Measurements from ENCODE around the gene MARK3. TPM values are rescaled to one million over a fixed set of nuclear protein-coding genes. Genes with fewer than 3 reads are reported as not detected.

MARK3 gene
- total and polyA plus RNA-seq, 2 of the 13 experiments (the other 11 are each of a cell fraction or from before 2014, with no cell fraction given), result 47.7 to 56.6 TPM

DNA sequence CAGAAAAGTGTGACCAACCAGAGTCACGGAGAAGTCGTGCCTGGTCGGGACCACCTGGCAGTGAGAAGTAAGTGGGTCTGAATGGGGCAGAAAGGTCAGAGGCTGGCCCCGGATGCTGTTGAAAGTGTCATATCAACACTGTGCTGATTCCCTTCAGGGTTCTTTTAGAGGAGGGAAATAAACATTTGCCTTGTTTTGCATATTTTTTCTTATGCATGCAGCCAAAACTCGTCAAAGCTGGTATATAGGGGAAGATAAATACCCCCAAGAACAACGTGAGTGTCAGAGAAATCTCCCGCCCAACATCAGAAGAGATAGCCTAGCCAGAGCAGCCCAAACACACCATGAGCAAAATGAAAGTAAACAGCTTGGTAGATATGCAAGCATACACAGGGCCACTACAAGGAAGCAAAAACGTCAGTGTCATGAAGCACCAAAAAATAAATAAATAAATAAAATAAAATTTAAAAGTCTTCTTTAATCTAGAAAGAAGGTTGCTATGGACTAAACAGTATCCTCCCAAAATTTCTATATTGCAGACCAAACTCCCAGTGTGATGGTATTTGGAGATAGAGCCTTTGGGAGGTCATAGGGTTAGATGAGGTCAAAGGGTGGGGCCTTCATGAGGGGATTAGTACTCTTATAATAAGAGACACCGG, 29.1 kb upstream of the MARK3 start (continued):
- no peak for TF ChIP-seq ZNF253 (CRISPR knock-in tag; IDR thresholded peaks at IDR 0.05; ENCODE audit: borderline replicate concordance)
- no peak for TF ChIP-seq HHEX (CRISPR knock-in tag; IDR thresholded peaks at IDR 0.05)
- no peak for TF ChIP-seq ATRX (CRISPR knock-in tag; IDR thresholded peaks at IDR 0.05; ENCODE audit: borderline replicate concordance)
- TF ChIP-seq ZNF317 (CRISPR knock-in tag; IDR thresholded peaks at IDR 0.05), result 0 out of 2 replicates have a peak, but pooled peaks have one; percentile 16
- TF ChIP-seq FOXA3 (CRISPR knock-in tag; IDR thresholded peaks at IDR 0.05), result peak; percentile 64; the same call in 1 of the 2 replicates
- TF ChIP-seq XRCC5 (optimal IDR thresholded peaks at IDR 0.05; ENCODE audit: low read length), result no peak
- TF ChIP-seq USF2 (IDR thresholded peaks at IDR 0.05; ENCODE audit: low read depth, low read length), result no peak
- no peak for TF ChIP-seq USF2 (CRISPR knock-in tag; IDR thresholded peaks at IDR 0.05; ENCODE audit: borderline replicate concordance)
- TF ChIP-seq ZBTB2 (CRISPR knock-in tag; IDR thresholded peaks at IDR 0.05; ENCODE audit: low read depth), result no peak
- TF ChIP-seq NFRKB (IDR thresholded peaks at IDR 0.05), result no peak
- TF ChIP-seq, protein P1, sequence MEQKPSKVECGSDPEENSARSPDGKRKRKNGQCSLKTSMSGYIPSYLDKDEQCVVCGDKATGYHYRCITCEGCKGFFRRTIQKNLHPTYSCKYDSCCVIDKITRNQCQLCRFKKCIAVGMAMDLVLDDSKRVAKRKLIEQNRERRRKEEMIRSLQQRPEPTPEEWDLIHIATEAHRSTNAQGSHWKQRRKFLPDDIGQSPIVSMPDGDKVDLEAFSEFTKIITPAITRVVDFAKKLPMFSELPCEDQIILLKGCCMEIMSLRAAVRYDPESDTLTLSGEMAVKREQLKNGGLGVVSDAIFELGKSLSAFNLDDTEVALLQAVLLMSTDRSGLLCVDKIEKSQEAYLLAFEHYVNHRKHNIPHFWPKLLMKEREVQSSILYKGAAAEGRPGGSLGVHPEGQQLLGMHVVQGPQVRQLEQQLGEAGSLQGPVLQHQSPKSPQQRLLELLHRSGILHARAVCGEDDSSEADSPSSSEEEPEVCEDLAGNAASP (CRISPR knock-in tag; IDR thresholded peaks at IDR 0.05; ENCODE audit: borderline replicate concordance), result no peak
- no peak for TF ChIP-seq AGO1 (IDR thresholded peaks at IDR 0.05; ENCODE audit: low read depth, low read length, poor library complexity, severe bottlenecking)
- no peak for TF ChIP-seq FOSL1 (CRISPR knock-in tag; IDR thresholded peaks at IDR 0.05; ENCODE audit: borderline replicate concordance)
- no peak for TF ChIP-seq ZNF563 (CRISPR knock-in tag; IDR thresholded peaks at IDR 0.05)
- TF ChIP-seq FOXA1 (IDR thresholded peaks at IDR 0.05), result no peak
- TF ChIP-seq FOXA1 (CRISPR knock-in tag; IDR thresholded peaks at IDR 0.05), result peak; percentile 38; the same call in 1 of the 2 replicates
- TF ChIP-seq POGZ (CRISPR knock-in tag; IDR thresholded peaks at IDR 0.05), result no peak
- no peak for TF ChIP-seq ZNF232 (CRISPR knock-in tag; IDR thresholded peaks at IDR 0.05; ENCODE audit: borderline replicate concordance)
- TF ChIP-seq, protein P2, sequence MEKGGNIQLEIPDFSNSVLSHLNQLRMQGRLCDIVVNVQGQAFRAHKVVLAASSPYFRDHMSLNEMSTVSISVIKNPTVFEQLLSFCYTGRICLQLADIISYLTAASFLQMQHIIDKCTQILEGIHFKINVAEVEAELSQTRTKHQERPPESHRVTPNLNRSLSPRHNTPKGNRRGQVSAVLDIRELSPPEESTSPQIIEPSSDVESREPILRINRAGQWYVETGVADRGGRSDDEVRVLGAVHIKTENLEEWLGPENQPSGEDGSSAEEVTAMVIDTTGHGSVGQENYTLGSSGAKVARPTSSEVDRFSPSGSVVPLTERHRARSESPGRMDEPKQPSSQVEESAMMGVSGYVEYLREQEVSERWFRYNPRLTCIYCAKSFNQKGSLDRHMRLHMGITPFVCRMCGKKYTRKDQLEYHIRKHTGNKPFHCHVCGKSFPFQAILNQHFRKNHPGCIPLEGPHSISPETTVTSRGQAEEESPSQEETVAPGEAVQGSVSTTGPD (CRISPR knock-in tag; IDR thresholded peaks at IDR 0.05), result no peak
- peak; percentile 30; the same call in 1 of the 2 replicates for TF ChIP-seq FOXK1 (CRISPR knock-in tag; IDR thresholded peaks at IDR 0.05; ENCODE audit: borderline replicate concordance, low read depth)
